Activated CD4-positive, alpha-beta T cell treated with anti-CD3 and anti-CD28 coated beads for 48 hours (primary cell): ENCODE data around the gene PDE10A.
"Not testable (repeated sequence)": the region's sequence is repeated elsewhere in the genome, so short reads cannot be mapped to it uniquely, and the experiment has no call there.

Source experiments
- DNase-seq: peaks from one replicate; pipeline ENCODE4 v3.0.0-alpha.2; 2020

The PDE10A gene

DNA sequence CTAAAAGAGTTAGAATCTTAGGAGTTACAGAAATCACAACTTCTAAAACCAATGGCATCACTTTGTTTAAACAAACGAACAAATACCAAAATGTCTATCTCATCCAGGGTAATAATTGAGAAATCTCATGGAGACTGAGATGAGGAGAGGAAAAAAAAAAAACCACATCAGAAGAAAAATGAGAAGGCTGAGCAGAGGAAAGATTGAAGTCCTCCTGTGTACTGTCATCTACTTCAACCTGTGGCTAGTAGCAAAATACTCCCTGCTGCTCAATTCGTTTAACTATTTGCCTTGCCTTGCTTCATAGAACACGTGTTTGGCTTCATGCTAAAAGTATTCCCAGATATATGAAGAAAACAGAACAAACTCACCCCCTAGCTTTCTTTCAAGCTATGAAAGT lies 143.7 kb downstream of the PDE10A start:
- no peak for DNase-seq

- no peak for DNase-seq
Measured at GRCh38 chr6:165515963-165516624, 146.9 kb downstream of the PDE10A start.

GRCh38 chr6:165514621-165515020 lies 148.4 kb downstream of the PDE10A start:
- no peak for DNase-seq

DNA sequence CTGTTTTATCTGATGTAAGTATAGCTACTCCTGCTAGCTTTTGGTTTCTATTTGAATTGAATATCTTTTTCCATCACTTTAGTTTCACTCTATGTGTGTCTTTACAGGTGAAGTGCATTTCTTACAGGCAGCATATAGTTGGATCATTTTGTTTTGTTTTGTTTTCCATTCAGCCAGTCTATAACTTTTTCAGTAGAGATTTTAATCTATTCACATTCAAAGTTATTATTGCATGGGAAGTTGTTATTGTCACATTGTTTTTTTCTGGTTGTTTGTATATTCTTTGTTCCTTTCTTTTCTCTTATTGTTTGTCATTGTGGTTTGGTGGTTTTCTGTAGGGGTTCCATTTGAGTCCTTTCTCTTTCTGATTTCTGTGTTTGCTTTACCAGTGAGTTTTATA lies 151.2 kb downstream of the PDE10A start:
- DNase-seq = no peak

DNA sequence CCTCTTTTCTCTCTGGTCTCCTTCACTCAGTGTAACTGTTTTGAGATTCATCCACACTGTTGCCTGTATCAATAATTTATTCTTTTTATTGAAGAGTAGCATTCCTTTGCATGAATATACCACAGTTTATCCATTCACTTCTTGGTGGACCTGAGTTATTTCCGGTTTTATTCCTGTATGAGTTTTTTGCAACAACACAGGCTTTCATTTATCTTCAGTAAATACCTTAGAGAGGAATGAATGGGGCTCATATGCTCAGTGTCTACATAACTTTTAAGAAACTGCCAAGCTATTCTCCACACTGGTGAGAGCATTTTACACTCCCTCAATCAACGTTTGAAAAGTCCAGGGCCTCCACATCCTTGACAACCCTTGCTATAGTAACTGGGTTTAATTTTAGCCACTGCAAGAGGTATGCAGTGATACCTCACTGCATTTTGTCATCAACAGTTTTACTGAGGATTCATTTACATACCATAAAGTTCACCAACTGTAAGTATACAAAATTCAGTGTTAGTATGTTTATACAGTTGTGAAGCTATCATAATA lies 154.6 kb downstream of the PDE10A start:
- DNase-seq = no peak

GRCh38 chr6:165506657-165507056 lies 156.4 kb downstream of the PDE10A start:
- no peak for DNase-seq

GRCh38 chr6:165500214-165500907 lies 162.7 kb downstream of the PDE10A start:
- DNase-seq = not testable (repeated sequence)

GRCh38 chr6:165497472-165497871 lies 165.6 kb downstream of the PDE10A start:
- no peak for DNase-seq

GRCh38 chr6:165488624-165489295 lies 174.3 kb downstream of the PDE10A start:
- DNase-seq = no peak

GRCh38 chr6:165487950-165488349 lies 175.1 kb downstream of the PDE10A start:
- no peak for DNase-seq

DNA sequence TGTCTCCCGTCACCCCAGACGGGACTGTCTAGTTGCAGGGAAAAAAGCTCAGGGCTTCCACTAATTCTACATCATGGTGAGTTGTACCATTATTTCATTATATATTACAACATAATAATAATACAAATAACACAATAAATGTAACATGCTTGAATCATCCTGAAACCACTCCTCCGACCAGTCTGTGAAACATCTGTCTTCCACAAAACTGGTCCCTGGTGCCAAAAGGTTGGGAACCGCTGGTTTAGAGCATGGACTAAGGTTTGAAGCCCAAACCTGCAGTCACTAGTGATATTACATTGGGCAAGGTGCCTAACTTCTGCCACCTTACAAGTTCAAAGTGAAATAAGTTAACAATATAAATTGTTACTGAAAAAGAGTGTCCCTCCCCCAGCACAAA lies 175.7 kb downstream of the PDE10A start:
- DNase-seq = no peak

- DNase-seq = no peak
Measured at GRCh38 chr6:165486183-165487137, 176.6 kb downstream of the PDE10A start.

DNA sequence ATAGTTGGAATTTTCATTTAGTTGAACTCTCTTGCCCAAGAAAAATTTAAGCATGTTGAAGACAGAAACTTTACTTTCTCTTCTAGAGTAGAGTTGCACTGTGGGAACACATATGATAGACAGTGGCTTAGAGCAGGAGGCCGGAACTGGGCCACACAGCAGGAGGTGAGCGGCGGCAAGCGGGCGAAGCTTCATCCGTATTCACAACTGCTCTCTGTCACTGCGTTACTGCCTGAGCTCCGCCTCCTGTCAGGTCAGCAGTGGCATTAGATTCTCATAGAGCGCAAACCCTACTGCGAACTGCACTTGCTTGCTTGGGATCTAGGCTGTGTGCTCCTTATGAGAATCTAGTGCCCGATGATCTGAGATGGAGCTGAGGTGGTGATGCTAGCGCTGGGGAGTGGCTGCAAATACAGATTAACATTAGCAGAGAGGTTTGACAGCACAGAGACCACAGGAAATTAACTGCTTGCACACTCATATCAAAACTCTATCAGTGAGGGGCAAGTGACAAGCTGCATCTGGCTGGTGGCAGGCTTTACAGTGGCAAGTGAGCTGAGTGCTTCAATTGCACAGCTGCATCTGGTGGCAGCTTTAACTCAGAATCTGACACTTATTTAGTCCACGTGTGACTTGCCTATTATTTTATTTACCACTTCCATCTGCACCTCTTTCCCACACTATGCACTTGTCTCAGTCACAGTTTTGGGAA lies 178.7 kb downstream of the PDE10A start:
- no peak for DNase-seq

DNA sequence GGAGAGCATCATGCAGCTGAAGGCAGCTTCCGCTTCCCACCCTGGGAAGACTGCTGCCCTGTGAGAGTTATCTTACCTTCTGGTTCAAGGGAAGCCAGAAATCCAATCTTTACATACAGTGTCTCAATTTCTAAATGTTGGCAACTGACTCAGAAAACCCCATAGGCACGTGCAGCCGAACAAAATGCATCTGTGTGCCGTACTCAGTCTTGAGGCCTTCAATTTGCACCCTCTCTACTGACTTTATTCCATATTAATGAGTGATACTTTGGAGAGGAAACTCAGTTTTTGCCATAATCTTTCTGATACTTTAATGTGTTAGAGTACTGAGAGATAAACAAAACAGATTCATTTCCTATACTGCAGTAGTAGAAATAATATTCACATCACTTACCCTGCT lies 181.1 kb downstream of the PDE10A start:
- DNase-seq = no peak

GRCh38 chr6:165480916-165481315 lies 182.1 kb downstream of the PDE10A start:
- no peak for DNase-seq

GRCh38 chr6:165478581-165478980 lies 184.5 kb downstream of the PDE10A start:
- DNase-seq = no peak

DNA sequence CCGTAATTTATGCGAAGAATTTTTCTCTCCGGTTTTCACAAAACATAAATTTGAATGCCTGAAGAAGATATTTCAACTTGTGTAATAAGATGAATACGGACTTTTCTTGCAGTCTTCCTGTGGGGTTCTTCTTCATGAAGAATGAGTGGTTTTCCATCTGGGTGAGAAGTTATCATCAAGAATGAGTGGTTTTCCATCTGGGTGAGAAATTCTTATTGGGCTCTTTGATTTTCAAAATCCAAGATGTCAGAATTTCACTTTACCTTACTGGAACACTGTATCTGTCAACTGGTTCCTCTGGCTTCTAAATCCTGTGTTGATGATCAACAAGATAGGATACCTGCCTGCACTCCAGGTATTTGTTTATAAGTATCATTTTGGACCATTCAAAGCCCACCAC lies 193.6 kb downstream of the PDE10A start:
- no peak for DNase-seq

DNA sequence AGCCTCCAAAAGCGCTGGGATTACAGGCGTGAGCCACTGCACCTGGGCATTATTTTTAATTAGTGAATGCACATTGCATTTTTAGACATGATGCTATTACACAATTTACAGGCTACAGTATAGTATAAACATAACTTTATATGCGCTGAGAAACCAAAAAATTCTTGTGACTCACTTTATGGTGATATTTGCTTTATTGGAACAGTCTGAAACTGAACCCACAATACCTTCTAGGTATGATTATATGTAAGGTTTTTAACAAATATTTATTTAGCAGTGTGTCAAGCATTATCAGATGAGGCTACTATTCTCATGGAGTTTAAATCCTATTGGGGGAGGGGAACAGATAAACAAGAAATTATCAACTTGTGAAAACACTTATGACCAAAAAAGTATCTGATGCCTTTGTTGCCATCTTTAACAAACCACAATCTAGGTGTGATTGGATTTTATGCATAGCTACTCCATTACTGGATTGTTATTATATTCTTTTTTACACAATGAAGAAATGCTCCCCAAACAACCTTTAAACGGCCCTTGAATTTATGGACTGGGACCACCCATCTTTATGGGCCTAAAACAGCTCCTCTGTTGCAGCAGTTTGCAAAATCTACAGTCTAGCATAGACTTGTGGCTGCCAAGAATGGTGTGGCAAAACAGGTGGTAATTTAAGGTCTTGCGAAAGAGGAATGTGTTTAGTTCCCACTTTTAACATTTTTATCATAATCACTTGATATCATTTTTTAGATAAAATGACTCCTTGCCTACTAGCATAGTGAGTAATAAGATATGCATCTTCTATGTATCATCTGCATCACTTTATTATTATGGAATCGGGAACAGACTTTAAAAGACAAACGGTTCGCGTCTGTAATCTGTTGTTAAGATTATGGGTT lies 194.5 kb downstream of the PDE10A start:
- DNase-seq = no peak

DNA sequence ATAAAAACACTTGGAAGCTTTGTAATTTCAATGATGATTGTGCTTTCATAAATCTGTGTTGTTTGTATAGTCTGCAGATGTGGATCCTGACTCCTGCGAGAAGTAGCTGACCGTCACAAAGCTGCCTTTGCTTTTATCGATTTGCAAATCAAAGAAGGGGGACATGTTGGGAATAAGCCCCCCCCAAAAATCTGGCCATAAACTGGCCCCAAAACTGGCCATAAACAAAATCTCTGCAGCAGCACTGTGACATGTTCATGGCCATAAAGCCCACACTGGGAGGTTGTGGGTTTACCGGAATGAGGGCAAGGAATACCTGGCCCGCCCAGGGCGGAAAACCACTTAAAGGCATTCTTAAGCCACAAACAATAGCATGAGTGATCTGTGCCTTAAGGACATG lies 199.5 kb downstream of the PDE10A start:
- not testable (repeated sequence) for DNase-seq

DNA sequence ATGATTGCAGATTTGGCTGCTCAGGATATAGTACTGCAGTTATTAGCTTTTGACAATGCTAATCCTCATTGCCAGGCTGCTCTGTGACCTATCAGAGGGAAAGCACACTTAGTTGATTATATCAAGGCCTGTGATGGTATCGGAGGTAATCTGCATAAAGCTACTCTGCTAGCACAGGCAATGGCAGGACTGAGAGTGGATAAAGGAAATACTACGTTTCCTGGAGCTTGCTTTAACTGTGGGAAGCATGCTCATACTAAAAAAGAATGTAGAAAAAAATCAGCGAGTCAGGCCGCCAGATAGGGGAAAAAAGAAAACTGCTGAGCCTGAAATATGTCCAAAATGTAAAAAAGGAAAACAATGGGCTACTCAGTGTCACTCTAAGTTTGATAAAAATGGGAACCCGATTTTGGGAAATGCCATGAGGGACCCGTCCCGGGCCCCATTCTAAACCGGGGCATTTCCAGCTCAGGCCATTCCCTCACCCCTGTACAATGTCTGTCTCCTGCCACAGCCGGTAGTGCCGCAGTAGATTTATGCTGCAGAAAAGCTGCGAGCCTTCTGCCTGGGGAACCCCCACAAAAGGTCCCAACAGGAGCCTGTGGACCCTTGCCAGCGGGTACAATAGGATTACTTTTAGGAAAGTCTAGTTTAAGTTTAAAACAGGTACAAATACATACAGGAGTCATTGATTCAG lies 203.3 kb downstream of the PDE10A start:
- not testable (repeated sequence) for DNase-seq
